Measurements from ENCODE around the gene LHCGR.

The LHCGR gene

DNA sequence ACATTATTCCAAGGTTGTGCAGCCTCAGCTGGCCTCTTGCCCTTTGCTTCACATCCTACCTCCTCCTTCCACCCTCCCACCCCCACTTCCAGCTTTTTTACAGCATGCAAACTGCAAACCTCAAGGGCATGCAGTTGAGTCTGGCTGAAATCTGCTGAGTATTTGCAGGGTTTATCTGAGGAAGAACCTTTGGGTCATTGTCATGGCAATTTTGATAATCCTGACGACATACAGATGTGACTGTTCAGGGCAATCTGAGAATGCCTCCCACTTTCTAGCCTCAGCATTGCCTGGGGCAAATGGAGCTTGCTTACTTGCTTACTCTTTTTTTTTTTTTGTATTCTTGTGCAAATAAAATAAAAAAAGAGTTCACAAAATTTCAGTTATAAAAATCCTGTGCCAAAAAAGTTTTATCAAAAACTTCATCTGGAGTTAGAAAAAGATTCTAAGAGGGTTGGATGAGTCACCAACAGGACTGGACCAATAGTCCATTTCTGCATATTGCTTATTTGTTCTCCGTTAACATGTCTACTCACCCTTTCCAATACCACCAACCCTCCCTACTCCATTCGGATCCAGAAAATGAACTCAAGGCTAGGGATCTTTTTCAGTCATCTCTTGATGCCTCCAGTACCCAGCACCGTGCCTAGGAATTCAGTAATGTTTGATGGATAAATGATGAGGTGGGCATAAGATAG, 23.6 kb upstream of the LHCGR start:
- no peak overlapping the region for H2AK5ac ChIP-seq (ENCODE audit: low read depth, low read length)
- H2BK5ac ChIP-seq (ENCODE audit: low read length) = no peak overlapping the region
- H3K36me3 ChIP-seq (replicated peaks in 1 of 2; ENCODE audit: control insufficient read depth in 2 of 2, insufficient read depth in 2 of 2, low read length in 2 of 2) = no peaks in the 10 kb centered on the region
- H3K79me1 ChIP-seq (ENCODE audit: low read depth, low read length) = no peaks in the 10 kb centered on the region
- H4K8ac ChIP-seq (ENCODE audit: low read depth, low read length) = no peak overlapping the region
- no peak overlapping the region for H3K14ac ChIP-seq (ENCODE audit: low read length)
- H3K4me1 ChIP-seq (ENCODE audit: control insufficient read depth in 2 of 2, insufficient read depth in 1 of 2, low read depth in 1 of 2, low read length in 2 of 2) = no peaks in the 10 kb centered on the region
- no peak overlapping the region for H3K18ac ChIP-seq (ENCODE audit: low read length)
- H2BK15ac ChIP-seq (ENCODE audit: low read length) = no peak overlapping the region
- no peaks in the 10 kb centered on the region for H3K9me3 ChIP-seq (replicated peaks in 1 of 2; ENCODE audit: control insufficient read depth in 2 of 2, insufficient read depth in 1 of 2, low read depth in 1 of 2, low read length in 2 of 2)
- no peak overlapping the region for H3K9ac ChIP-seq (ENCODE audit: low read depth, low read length, poor library complexity)
- H2BK12ac ChIP-seq (ENCODE audit: low read length) = no peak overlapping the region
- no peak for DNase-seq (ENCODE audit: low spot score)
- H3K4me2 ChIP-seq (ENCODE audit: insufficient read depth, low read length, poor library complexity, severe bottlenecking) = no peak overlapping the region
- H2AFZ ChIP-seq (ENCODE audit: low read length) = no peak overlapping the region
- H4K91ac ChIP-seq (ENCODE audit: low read depth, low read length, poor library complexity) = no peak overlapping the region
- H3K4me3 ChIP-seq (ENCODE audit: low read length in 2 of 2) = no peak overlapping the region
- no CpG with 5 or more reads among the region's 4 CpGs for WGBS, 2 donors (ENCODE audit: extremely low coverage in 2 of 2, insufficient read length in 2 of 2, insufficient replicate concordance in 1 of 2)
- no peak overlapping the region for H3K4ac ChIP-seq (ENCODE audit: low read length)
- H2BK120ac ChIP-seq (ENCODE audit: low read depth, low read length) = no peak overlapping the region
- H3K23ac ChIP-seq (ENCODE audit: low read depth, low read length, poor library complexity) = no peak overlapping the region
- H3K27me3 ChIP-seq (ENCODE audit: control insufficient read depth in 3 of 3, insufficient read depth in 3 of 3, low read depth in 1 of 3, low read length in 3 of 3) = no peaks in the 10 kb centered on the region
- H3K27ac ChIP-seq (replicated peaks; ENCODE audit: low read length) = no peak overlapping the region

DNA sequence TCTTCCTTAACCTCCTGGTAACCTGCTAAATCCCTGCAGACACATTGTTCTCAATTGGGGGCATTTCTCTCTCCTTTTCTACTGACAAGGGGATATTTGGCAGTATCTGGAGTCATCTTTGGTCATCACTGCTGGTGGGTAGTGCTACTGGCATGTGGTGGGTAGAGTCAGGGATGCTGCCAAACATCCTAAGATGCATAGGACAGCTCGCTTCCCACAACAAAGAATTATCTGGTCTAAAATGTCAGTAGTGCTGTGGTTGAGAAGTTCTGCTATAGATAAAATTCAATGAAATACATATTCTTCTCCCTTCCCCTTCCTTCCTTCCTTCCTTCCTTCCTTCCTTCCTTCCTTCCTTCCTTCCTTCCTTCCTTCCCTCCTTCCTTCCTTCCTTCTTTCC, 18.7 kb upstream of the LHCGR start:
- Histone ChIP-seq H3K9me3 (replicated peaks in 1 of 2; ENCODE audit: control insufficient read depth in 2 of 2, insufficient read depth in 1 of 2, low read depth in 1 of 2, low read length in 2 of 2) (no peaks in the 10 kb centered on the region), H3K23ac (ENCODE audit: low read depth, low read length, poor library complexity) (no peak overlapping the region), H2BK5ac (ENCODE audit: low read length) (no peak overlapping the region), H3K18ac (ENCODE audit: low read length) (no peak overlapping the region), H2BK120ac (ENCODE audit: low read depth, low read length) (no peak overlapping the region), H3K4me2 (ENCODE audit: insufficient read depth, low read length, poor library complexity, severe bottlenecking) (no peak overlapping the region), H3K4ac (ENCODE audit: low read length) (no peak overlapping the region), H4K91ac (ENCODE audit: low read depth, low read length, poor library complexity) (no peak overlapping the region), H2BK12ac (ENCODE audit: low read length) (no peak overlapping the region), H2AK5ac (ENCODE audit: low read depth, low read length) (no peak overlapping the region), H4K8ac (ENCODE audit: low read depth, low read length) (no peak overlapping the region), H3K4me3 (ENCODE audit: low read length in 2 of 2) (no peak overlapping the region), H3K36me3 (replicated peaks in 1 of 2; ENCODE audit: control insufficient read depth in 2 of 2, insufficient read depth in 2 of 2, low read length in 2 of 2) (no peaks in the 10 kb centered on the region), H3K79me1 (ENCODE audit: low read depth, low read length) (no peaks in the 10 kb centered on the region), H3K4me1 (ENCODE audit: control insufficient read depth in 2 of 2, insufficient read depth in 1 of 2, low read depth in 1 of 2, low read length in 2 of 2) (no peaks in the 10 kb centered on the region), H3K9ac (ENCODE audit: low read depth, low read length, poor library complexity) (no peak overlapping the region), H3K27ac (replicated peaks; ENCODE audit: low read length) (no peak overlapping the region), H2BK15ac (ENCODE audit: low read length) (no peak overlapping the region), H3K14ac (ENCODE audit: low read length) (no peak overlapping the region), H2AFZ (ENCODE audit: low read length) (no peak overlapping the region), H3K27me3 (ENCODE audit: control insufficient read depth in 3 of 3, insufficient read depth in 3 of 3, low read depth in 1 of 3, low read length in 3 of 3) (no peaks in the 10 kb centered on the region)
- no CpG with 5 or more reads among the region's 1 CpG for WGBS, 2 donors (ENCODE audit: extremely low coverage in 2 of 2, insufficient read length in 2 of 2, insufficient replicate concordance in 1 of 2)
- DNase-seq (ENCODE audit: low spot score) = no peak

DNA sequence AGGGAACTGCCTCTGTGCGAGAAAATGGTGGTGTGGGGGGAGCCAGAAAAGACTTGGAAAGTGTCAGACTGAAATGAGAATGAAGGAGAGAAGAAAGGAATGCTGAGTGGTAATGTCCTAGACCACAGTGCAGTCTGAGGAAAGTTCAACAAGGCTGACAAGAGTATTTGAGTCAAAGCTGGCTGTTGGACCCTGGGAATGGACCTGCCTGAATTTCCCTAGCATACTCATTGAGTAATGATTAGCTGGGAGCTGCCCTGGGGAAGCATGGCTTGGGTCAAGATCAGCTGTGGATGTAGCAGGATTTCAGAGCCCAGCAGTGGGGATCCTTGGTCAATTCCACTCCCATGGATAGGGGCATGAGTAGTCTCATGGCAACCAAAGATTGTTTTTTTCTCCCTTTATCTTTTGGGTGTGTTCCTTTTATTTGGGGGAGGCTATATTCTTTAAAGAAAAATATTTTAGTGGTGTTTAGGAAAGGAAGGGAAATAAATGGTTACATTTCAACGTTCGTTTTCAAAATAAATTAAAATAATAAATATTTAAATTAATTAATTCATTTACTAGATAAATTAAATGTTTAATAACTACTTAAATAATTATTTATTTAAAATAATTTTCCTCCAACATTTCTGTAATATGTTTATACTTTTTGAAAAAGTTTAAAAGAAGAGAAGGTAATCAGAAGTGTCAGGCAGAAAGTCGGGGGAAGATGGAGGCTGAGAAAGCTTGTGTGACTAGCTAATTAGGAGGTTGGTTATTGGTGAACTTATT, 15.9 kb upstream of the LHCGR start:
- Histone ChIP-seq H3K4me1 (ENCODE audit: control insufficient read depth in 2 of 2, insufficient read depth in 1 of 2, low read depth in 1 of 2, low read length in 2 of 2) (peaks cover 0 to 3% of the 10 kb centered on the region in 2 donors), H2BK12ac (ENCODE audit: low read length) (no peak overlapping the region), H4K8ac (ENCODE audit: low read depth, low read length) (no peak overlapping the region), H4K91ac (ENCODE audit: low read depth, low read length, poor library complexity) (no peak overlapping the region), H3K4me3 (ENCODE audit: low read length in 2 of 2) (no peak overlapping the region), H3K27ac (replicated peaks; ENCODE audit: low read length) (no peak overlapping the region), H2AFZ (ENCODE audit: low read length) (no peak overlapping the region), H3K79me1 (ENCODE audit: low read depth, low read length) (no peaks in the 10 kb centered on the region), H3K18ac (ENCODE audit: low read length) (no peak overlapping the region), H3K27me3 (ENCODE audit: control insufficient read depth in 3 of 3, insufficient read depth in 3 of 3, low read depth in 1 of 3, low read length in 3 of 3) (no peaks in the 10 kb centered on the region), H3K9me3 (replicated peaks in 1 of 2; ENCODE audit: control insufficient read depth in 2 of 2, insufficient read depth in 1 of 2, low read depth in 1 of 2, low read length in 2 of 2) (no peaks in the 10 kb centered on the region), H3K4me2 (ENCODE audit: insufficient read depth, low read length, poor library complexity, severe bottlenecking) (no peak overlapping the region), H2AK5ac (ENCODE audit: low read depth, low read length) (no peak overlapping the region), H2BK5ac (ENCODE audit: low read length) (no peak overlapping the region), H3K4ac (ENCODE audit: low read length) (no peak overlapping the region), H2BK120ac (ENCODE audit: low read depth, low read length) (no peak overlapping the region), H3K36me3 (replicated peaks in 1 of 2; ENCODE audit: control insufficient read depth in 2 of 2, insufficient read depth in 2 of 2, low read length in 2 of 2) (no peaks in the 10 kb centered on the region), H3K14ac (ENCODE audit: low read length) (no peak overlapping the region), H3K23ac (ENCODE audit: low read depth, low read length, poor library complexity) (no peak overlapping the region), H2BK15ac (ENCODE audit: low read length) (no peak overlapping the region), H3K9ac (ENCODE audit: low read depth, low read length, poor library complexity) (no peak overlapping the region)
- no CpG with 5 or more reads among the region's 4 CpGs for WGBS, 2 donors (ENCODE audit: extremely low coverage in 2 of 2, insufficient read length in 2 of 2, insufficient replicate concordance in 1 of 2)
- no peak for DNase-seq (ENCODE audit: low spot score)

DNA sequence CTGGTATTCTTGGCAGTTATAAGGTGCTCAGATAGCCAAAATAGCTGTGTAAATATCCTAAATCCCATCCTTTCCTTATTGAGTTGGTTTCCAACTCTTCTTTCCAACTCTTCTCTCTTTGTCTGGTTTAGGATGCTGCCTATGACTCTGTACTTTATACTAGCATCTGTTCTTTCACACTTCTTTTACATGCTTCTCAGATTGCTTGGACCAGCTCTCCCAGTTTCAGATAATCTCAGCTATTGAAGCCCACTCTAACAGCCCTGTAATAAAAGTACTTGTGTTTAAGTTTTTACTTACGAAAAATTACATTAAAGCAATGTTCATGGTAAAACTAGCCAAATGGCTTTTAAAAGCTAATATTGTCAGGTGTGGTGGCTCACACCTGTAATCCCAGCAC, 14.7 kb upstream of the LHCGR start:
- Histone ChIP-seq H3K4me2 (ENCODE audit: insufficient read depth, low read length, poor library complexity, severe bottlenecking) (no peak overlapping the region), H3K4ac (ENCODE audit: low read length) (no peak overlapping the region)
- no CpG with 5 or more reads among the region's 1 CpG for WGBS, 2 donors (ENCODE audit: extremely low coverage in 2 of 2, insufficient read length in 2 of 2, insufficient replicate concordance in 1 of 2)

More for the DNA sequence above, 14.7 kb upstream of the LHCGR start:
- no peak overlapping the region for H3K14ac ChIP-seq (ENCODE audit: low read length)
- no peaks in the 10 kb centered on the region for H3K36me3 ChIP-seq (replicated peaks in 1 of 2; ENCODE audit: control insufficient read depth in 2 of 2, insufficient read depth in 2 of 2, low read length in 2 of 2)
- H4K91ac ChIP-seq (ENCODE audit: low read depth, low read length, poor library complexity) = no peak overlapping the region
- no peak overlapping the region for H3K27ac ChIP-seq (replicated peaks; ENCODE audit: low read length)
- H3K4me3 ChIP-seq (ENCODE audit: low read length in 2 of 2) = no peak overlapping the region
- no peak for DNase-seq (ENCODE audit: low spot score)
- H3K9me3 ChIP-seq (replicated peaks in 1 of 2; ENCODE audit: control insufficient read depth in 2 of 2, insufficient read depth in 1 of 2, low read depth in 1 of 2, low read length in 2 of 2) = no peaks in the 10 kb centered on the region
- no peak overlapping the region for H3K18ac ChIP-seq (ENCODE audit: low read length)
- H3K79me1 ChIP-seq (ENCODE audit: low read depth, low read length) = no peaks in the 10 kb centered on the region
- no peak overlapping the region for H3K23ac ChIP-seq (ENCODE audit: low read depth, low read length, poor library complexity)
- H3K9ac ChIP-seq (ENCODE audit: low read depth, low read length, poor library complexity) = no peak overlapping the region
- no peak overlapping the region for H2BK12ac ChIP-seq (ENCODE audit: low read length)
- no peak overlapping the region for H2BK15ac ChIP-seq (ENCODE audit: low read length)
- H2BK5ac ChIP-seq (ENCODE audit: low read length) = no peak overlapping the region
- H3K27me3 ChIP-seq (ENCODE audit: control insufficient read depth in 3 of 3, insufficient read depth in 3 of 3, low read depth in 1 of 3, low read length in 3 of 3) = no peaks in the 10 kb centered on the region
- peaks cover 0 to 3% of the 10 kb centered on the region in 2 donors for H3K4me1 ChIP-seq (ENCODE audit: control insufficient read depth in 2 of 2, insufficient read depth in 1 of 2, low read depth in 1 of 2, low read length in 2 of 2)
- no peak overlapping the region for H2AFZ ChIP-seq (ENCODE audit: low read length)
- no peak overlapping the region for H4K8ac ChIP-seq (ENCODE audit: low read depth, low read length)
- H2BK120ac ChIP-seq (ENCODE audit: low read depth, low read length) = no peak overlapping the region
- H2AK5ac ChIP-seq (ENCODE audit: low read depth, low read length) = no peak overlapping the region
